Body of pancreas (tissue), 4 donors: Measurements from ENCODE around the gene INPP5B. TPM values are rescaled to one million over a fixed set of nuclear protein-coding genes. Genes with fewer than 3 reads are reported as not detected.
A peak's percentile ranks its signal among the peaks of the same experiment; 100 is the strongest.

Source experiments
- ATAC-seq: fragments of 150-250 bp; one replicate; pipeline ENCODE4 v1.9.1; 2016
- DNase-seq, 4 donors: peaks; one replicate each; pipeline ENCODE4 v3.0.0-alpha.2; 2019
- H3K27ac ChIP-seq, 4 donors: fragments of 200-600 bp; sonication (generic); 1 replicate in 3 of 4; 2 replicates in 1 of 4; pipeline versions ENCODE4 v1.5.1 to v1.6.1; 2016 to 2019; ENCODE audit warnings: mild to moderate bottlenecking in 1 of 4, mixed read lengths in 1 of 4, moderate library complexity in 1 of 4
- H3K27me3 ChIP-seq, 2 donors: fragments of 200-600 bp; sonication (generic); one replicate each; pipeline ENCODE4 v1.6.0; 2016; ENCODE audit warnings: mild to moderate bottlenecking in 1 of 2
- H3K36me3 ChIP-seq, 2 donors: fragments of 200-600 bp; sonication (generic); replicated peaks in 1 of 2; 2 replicates each; pipeline ENCODE4 v1.5.1; 2016; ENCODE audit warnings: low read depth in 2 of 2; ENCODE audit not compliant: insufficient read depth in 1 of 2
- H3K4me1 ChIP-seq: fragments of 200-600 bp; sonication (generic); one replicate; pipeline ENCODE4 v1.6.0; 2016
- H3K4me3 ChIP-seq, 2 donors: fragments of 200-600 bp; sonication (generic); 1 replicate in 1 of 2; 2 replicates in 1 of 2; pipeline ENCODE4 v1.5.1; 2016 to 2019
- H3K9me3 ChIP-seq, 3 donors: fragments of 200-600 bp; sonication (generic); 1 replicate in 2 of 3; 2 replicates in 1 of 3; pipeline ENCODE4 v1.5.1; 2016
- POLR2A ChIP-seq, 3 donors: fragments of 450-650 bp; IDR thresholded peaks; one replicate each; pipeline ENCODE4 v1.6.1; 2016; ENCODE audit warnings: antibody characterized with exemption in 3 of 3, mild to moderate bottlenecking in 2 of 3
- WGBS, 2 donors: methylation state at CpG; one replicate each; pipeline ENCODE4 v1.1.5; 2017; 5-methylcytosine and 5-hydroxymethylcytosine counted together
- intact Hi-C: fragments of 100-400 bp; cut with DNase I; formaldehyde crosslinking; loops from one replicate; pipeline ENCODE4 v1.15.1; 2023
- total RNA-seq, 2 donors: library from RNA; depleted of rRNA; stranded (reverse); fragments of >200 nt; gene quantifications; one replicate each; pipeline ENCODE4 v1.1.0, GENCODE V29; 2016
- TF ChIP-seq, protein P1 (sequence below), 7 experiments: fragments of 450-650 bp in 4 of 7; fragments of 200-600 bp in 3 of 7; sonication (generic) in 3 of 7; IDR thresholded peaks; one replicate each; pipeline ENCODE4 v1.5.1; 2016 to 2019; ENCODE audit warnings: antibody characterized with exemption in 7 of 7

INPP5B gene
- total RNA-seq, 2 donors from 2014 or later = 11.5 to 13.5 TPM

DNA sequence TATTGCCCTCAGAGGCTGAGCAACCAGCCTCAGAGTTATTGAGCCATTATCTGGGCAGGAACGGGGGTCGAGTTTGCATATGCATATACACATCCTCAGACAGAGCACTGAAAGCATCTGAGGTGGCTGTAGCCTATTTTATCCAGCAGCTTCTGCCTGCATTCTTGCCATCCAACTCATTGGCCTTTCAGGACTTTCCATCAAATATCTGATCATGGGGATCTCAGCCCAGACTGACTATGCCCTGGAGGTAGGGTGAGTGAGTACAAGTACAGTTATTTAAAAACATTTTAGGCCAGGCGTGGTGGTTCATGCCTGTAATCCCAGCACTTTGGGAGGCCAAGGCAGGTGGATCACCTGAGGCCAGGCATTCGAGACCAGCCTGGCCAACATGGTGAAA lies 85.7 kb downstream of the INPP5B start:
- WGBS, 2 donors = 77 to 88% methylated on average over 4 of the region's 4 CpGs
- ATAC-seq (no peak), DNase-seq (no peak)
- no peak overlapping the region for H3K27ac ChIP-seq
- peaks cover 23% of the 10 kb centered on the region for H3K4me1 ChIP-seq
- peaks cover 0 to 7% of the 10 kb centered on the region in 2 donors for H3K36me3 ChIP-seq
- no peak overlapping the region for H3K4me3 ChIP-seq
- intact Hi-C loops = no loop called here
- no peaks in the 10 kb centered on the region for H3K27me3 ChIP-seq
- TF ChIP-seq, protein P1, sequence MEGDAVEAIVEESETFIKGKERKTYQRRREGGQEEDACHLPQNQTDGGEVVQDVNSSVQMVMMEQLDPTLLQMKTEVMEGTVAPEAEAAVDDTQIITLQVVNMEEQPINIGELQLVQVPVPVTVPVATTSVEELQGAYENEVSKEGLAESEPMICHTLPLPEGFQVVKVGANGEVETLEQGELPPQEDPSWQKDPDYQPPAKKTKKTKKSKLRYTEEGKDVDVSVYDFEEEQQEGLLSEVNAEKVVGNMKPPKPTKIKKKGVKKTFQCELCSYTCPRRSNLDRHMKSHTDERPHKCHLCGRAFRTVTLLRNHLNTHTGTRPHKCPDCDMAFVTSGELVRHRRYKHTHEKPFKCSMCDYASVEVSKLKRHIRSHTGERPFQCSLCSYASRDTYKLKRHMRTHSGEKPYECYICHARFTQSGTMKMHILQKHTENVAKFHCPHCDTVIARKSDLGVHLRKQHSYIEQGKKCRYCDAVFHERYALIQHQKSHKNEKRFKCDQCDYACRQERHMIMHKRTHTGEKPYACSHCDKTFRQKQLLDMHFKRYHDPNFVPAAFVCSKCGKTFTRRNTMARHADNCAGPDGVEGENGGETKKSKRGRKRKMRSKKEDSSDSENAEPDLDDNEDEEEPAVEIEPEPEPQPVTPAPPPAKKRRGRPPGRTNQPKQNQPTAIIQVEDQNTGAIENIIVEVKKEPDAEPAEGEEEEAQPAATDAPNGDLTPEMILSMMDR (IDR thresholded peaks at IDR 0.05) = no peak
- TF ChIP-seq POLR2A (IDR thresholded peaks at IDR 0.05) = no peak
- no peaks in the 10 kb centered on the region for H3K9me3 ChIP-seq

- 22 to 23% methylated on average over 5 of the region's 5 CpGs for WGBS, 2 donors
- intact Hi-C loops = no loop called here
- TF ChIP-seq POLR2A (IDR thresholded peaks at IDR 0.05) = no peak
- TF ChIP-seq, protein P1 (IDR thresholded peaks at IDR 0.05) = no peak
- Histone ChIP-seq H3K4me1 (peaks cover 30% of the 10 kb centered on the region), H3K27me3 (no peaks in the 10 kb centered on the region), H3K9me3 (no peaks in the 10 kb centered on the region), H3K27ac (peak overlapping the region; percentile 85 to 94 (median 92)), H3K36me3 (peaks cover 0 to 7% of the 10 kb centered on the region in 2 donors), H3K4me3 (no peak overlapping the region)
- DNase-seq = no peak
- no peak for ATAC-seq
Observed at GRCh38 chr1:37860346-37860666, 86.5 kb downstream of the INPP5B start.

DNA sequence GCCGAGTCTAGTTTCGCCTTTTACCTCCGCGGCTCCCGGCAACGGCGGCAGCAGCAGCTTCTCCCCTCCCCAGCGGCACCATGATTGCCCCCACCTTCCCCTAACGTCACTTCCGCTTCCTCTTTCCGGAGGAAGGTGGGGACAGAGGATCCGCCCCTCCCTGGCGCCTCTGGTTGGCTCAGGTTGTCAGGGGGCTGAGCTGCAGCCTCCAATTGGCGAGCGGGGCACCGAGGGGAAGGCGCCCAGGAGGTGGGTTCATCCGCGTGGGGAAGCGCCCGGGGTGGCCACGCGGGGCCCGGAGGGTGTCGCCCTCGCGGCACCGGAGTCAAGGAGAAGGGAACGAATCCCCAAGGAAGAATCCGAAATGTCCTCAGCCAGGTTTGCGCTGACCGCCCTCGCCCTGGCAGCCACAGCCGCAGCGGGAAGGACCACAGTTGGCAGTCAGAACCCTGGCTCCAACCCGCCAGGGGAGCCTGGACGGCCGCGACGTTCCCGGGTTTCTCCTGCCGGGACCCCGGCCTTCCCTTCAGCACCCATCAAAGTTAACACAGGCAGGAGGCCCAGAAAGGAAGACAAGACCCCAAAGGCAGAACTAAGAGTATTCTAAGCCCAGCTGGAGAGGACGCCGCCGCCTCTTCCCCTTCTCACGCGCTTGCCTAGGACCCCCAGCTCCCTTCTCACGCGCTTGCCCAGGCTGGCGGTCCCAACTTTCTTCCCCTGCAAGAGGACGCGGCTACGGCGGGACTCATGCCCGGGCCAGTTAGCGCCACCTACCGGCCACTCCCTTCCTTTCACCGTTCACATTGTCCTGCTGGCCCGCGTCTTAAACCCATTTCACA lies 87.1 kb downstream of the INPP5B start, which contains the start of gene MTF1:
TSS of gene MTF1 (minus strand) at position 86 of the 839 bp plus-strand sequence. CDS start 1,934 bp downstream, outside the sequence.
- TF ChIP-seq POLR2A (IDR thresholded peaks at IDR 0.05) = peak; percentile 45 to 81 (median 75)
- TF ChIP-seq, protein P1 (IDR thresholded peaks at IDR 0.05) = peak; percentile 80 to 96 (median 91)
- WGBS, 2 donors = 0% methylated on average over 13 to 57 of the region's 61 CpGs
- DNase-seq = peak; percentile 96 to 97 (median 96)
- peak within 1 kb of the TSS; percentile 64 to 94 for H3K4me3 ChIP-seq
- H3K4me1 ChIP-seq = peaks cover 31% of the 10 kb centered on the region
- peak within 1 kb of the TSS; percentile 85 to 94 (median 92) for H3K27ac ChIP-seq
- intact Hi-C loops = loop anchor here (10.0 kb wide), 2 partner anchors 65 to 165 kb away; partner anchors contain the start of genes CDCA8 and MANEAL
- ATAC-seq = peak; percentile 98
- no peaks in the 10 kb centered on the region for H3K9me3 ChIP-seq
- peaks cover 0 to 5% of the 10 kb centered on the region in 2 donors for H3K36me3 ChIP-seq
- no peaks in the 10 kb centered on the region for H3K27me3 ChIP-seq

- Histone ChIP-seq H3K9me3 (no peaks in the 10 kb centered on the region), H3K27ac (peak overlapping the region; percentile 85 to 94 (median 92)), H3K36me3 (peaks cover 0 to 4% of the 10 kb centered on the region in 2 donors), H3K4me1 (peaks cover 32% of the 10 kb centered on the region), H3K4me3 (peak overlapping the region; percentile 64 to 94), H3K27me3 (no peaks in the 10 kb centered on the region)
- peak in 1 of 4 donors; percentile 11 for DNase-seq
- TF ChIP-seq, protein P1 (IDR thresholded peaks at IDR 0.05) = no peak
- no peak for TF ChIP-seq POLR2A (IDR thresholded peaks at IDR 0.05)
- intact Hi-C loops = loop anchor here (10.0 kb wide), 2 partner anchors 64 to 164 kb away; partner anchors contain the start of genes CDCA8 and MANEAL
- peak; percentile 1 for ATAC-seq
- WGBS, 2 donors = 1% methylated on average over 15 to 21 of the region's 21 CpGs
Observed at GRCh38 chr1:37858931-37859506, 87.8 kb downstream of the INPP5B start.
